GM23338 (cell line): ENCODE data around the gene TBC1D19. TPM values are rescaled to one million over a fixed set of nuclear protein-coding genes. Genes with fewer than 3 reads are reported as not detected.

ENCODE experiments used
- CREB1 ChIP-seq: fragments of 250-450 bp; sonication (Bioruptor Pico); IDR thresholded peaks from 2 replicates; pipeline ENCODE4 v1.5.0; 2020; ENCODE audit warnings: low read depth, mild to moderate bottlenecking, moderate library complexity
- CTCF ChIP-seq, 2 experiments: fragments of 200-600 bp in 1 of 2; sonication (generic) in 1 of 2; conservative IDR thresholded peaks; 2 replicates each; pipeline versions ENCODE4 v1.5.1 to v1.6.1; 2016 to 2017; ENCODE audit warnings: antibody characterized with exemption in 2 of 2, low read depth in 2 of 2, mild to moderate bottlenecking in 2 of 2, moderate library complexity in 1 of 2
- ETS1 ChIP-seq: IDR thresholded peaks from 2 replicates; pipeline ENCODE4 v1.6.1; 2016; ENCODE audit warnings: antibody characterized with exemption
- POLR2AphosphoS5 ChIP-seq: IDR thresholded peaks from 2 replicates; pipeline ENCODE4 v1.6.1; 2016; ENCODE audit warnings: antibody characterized with exemption, low read depth
- REST ChIP-seq: IDR thresholded peaks from one replicate; pipeline ENCODE4 v1.6.1; 2018; ENCODE audit warnings: antibody characterized with exemption; ENCODE audit not compliant: unreplicated experiment
- ZNF114 ChIP-seq: fragments of 250-450 bp; sonication (Bioruptor Pico); IDR thresholded peaks from 2 replicates; pipeline ENCODE4 v1.5.0; 2020; ENCODE audit warnings: mild to moderate bottlenecking, moderate library complexity
- ZNF462 ChIP-seq: fragments of 250-450 bp; sonication (Bioruptor Pico); IDR thresholded peaks from 2 replicates; pipeline ENCODE4 v1.5.0; 2020; ENCODE audit warnings: mild to moderate bottlenecking, moderate library complexity
- polyA plus RNA-seq: library from polyadenylated mRNA; unstranded; fragments of >200 nt; fragmentation: Nextera tagmentation; extraction: Ambion mirVana; gene quantifications from 2 replicates; pipeline ENCODE4 v1.2.1, GENCODE V29; 2016
- total RNA-seq: library from RNA; depleted of rRNA; stranded (reverse); fragments of >200 nt; shearing (Covaris generic); gene quantifications from 2 replicates; pipeline ENCODE4 v1.2.3, GENCODE V29; 2014

Gene TBC1D19
- total and polyA plus RNA-seq, 2 experiments from 2014 or later: 1.9 to 4.3 TPM

- TF ChIP-seq ZNF462 (no peak), POLR2AphosphoS5 (no peak), ETS1 (no peak), CTCF (conservative IDR thresholded peaks at IDR 0.05; ENCODE audit: low read depth in 2 of 2) (no peak), REST (no peak), ZNF114 (CRISPR knock-in tag) (no peak), CREB1 (CRISPR knock-in tag) (no peak)
Observed at GRCh38 chr4:26753617-26754016, 169.7 kb downstream of the TBC1D19 start (continued).
